Measurements from ENCODE around the gene ANGPTL2.

Gene ANGPTL2

DNA sequence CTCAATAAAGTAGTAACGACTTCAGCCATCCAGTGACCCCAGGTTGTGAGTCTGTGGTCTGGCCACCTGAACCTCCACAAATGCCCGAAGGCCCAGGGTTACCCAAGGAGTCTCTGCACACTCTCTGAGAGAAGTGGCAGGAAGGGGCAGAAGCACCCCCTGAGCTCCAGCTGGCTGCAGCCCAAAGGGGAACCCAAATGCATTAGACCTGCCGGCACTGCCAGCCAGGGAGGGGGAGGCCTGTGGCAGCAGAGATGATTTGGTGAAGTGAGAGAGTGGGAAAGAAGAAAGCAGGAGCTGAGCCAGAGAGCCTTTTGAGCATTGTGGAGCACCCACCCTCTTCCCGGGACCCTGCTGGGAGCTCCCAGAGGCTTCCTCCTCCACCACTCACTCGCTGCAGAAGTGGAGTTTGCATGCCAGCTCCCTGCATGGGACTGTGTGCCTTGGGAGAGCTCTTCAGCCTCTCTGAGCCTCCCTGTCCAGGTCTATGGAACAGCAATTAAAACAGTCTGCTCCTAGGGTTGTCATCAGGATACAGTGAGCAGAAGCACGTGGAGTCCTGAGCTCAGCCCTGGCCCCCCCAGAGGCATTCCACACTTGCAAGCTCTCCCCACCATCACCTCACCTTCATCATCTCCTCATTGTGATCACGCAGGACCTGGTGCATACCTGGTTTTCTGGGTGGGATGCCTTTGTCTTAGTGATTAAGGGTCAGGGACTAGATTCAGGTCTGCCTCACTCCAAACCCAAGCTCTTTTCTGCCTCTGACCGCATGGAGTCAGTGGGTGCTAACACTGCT is 13.8 kb upstream of the ANGPTL2 start:
- DNase-seq = no peak

DNA sequence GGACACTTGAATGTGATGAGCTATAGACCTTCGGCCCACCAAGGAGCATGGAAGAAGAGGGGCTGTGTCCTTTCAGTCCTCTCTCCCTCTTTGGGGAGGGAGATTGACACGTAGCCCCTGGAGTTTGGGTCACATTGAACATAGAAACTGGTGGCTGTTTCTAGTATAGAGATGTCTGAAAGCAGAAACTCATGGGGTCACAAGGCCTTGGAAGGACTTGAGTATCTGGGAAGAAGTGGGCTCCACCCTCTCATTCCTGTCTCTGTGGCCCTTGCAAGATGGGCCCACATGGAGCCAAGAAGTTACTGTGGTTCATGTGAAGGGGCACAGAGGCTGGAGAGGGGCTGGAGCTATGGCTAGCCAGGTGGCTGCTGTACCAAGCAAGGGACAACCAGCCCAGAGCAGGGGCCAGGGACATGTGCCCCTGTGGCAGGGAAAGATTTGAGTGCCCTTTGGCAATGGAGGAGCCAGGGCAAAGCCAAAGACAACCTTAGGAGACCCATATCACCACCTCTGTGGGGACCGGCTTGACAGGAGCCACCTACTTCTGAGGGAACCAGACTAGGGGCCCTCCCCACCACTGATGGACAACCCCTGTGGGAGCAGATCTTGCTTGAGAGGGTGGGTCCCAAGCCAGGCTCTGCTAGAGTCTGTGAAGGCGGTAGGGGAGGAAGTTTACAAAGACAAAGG is 12.8 kb upstream of the ANGPTL2 start:
- DNase-seq = no peak

- DNase-seq = no peak
These were observed 11.3 kb upstream of the ANGPTL2 start for GRCh38 chr9:127133739-127134167.

DNA sequence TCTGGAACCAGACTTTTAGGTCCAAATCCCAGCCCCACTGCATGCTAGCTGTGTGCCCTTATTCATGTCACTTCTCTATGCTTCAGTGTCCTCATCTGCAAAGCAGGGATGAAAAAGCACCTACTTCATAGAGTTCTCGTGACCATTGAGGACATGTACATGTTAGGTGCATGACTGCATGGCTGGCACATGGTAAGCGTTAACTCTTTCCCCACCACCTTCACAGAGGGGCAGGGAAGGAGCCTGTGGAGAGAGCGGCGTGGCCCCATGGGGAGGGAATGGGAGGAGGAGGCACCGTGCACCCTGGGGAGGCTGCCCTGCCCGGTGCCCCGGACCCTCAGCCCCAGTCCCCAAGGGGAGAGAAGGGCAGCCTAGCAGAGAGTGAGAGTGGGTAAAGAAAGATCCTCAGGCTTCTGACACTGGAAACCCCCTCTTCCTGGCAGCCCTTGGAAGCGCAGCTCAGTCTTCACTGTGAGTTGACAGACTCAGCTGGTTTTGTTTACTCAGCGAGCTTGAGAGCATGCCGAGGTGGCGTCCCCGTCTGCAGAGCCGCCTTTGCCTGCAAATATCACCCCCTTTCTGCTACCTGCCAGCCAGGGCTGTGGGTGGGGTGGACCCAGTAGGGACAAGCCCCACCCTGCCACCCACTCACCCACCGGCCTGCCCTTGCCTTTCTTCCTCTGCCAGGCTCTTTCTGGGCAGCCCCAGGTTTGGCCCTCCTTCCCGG is 10.6 kb upstream of the ANGPTL2 start:
- no peak for DNase-seq

DNA sequence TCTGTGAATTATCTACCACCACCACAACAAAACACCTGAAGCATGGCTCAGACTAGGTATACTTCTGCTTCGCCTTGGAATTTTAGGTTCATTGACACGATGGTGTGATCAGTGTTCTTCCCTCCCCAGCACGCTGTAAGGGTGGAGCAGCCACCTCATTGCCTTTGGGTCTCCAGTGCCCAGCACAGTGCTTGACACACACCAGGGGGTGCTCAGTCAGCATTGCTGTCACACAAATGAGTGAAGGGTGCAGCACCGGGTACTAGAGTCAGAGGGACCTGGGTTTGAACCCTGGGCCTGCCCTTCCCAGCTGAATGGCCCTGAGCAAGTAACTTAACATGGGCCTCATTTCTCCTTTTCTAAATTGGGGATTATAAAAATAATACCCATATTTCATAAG is 9.9 kb upstream of the ANGPTL2 start:
- no peak for DNase-seq

- no peak for DNase-seq
These were observed 9.4 kb upstream of the ANGPTL2 start for GRCh38 chr9:127131871-127132270.

GRCh38 chr9:127130661-127131538 is 8.5 kb upstream of the ANGPTL2 start:
- DNase-seq = no peak

DNA sequence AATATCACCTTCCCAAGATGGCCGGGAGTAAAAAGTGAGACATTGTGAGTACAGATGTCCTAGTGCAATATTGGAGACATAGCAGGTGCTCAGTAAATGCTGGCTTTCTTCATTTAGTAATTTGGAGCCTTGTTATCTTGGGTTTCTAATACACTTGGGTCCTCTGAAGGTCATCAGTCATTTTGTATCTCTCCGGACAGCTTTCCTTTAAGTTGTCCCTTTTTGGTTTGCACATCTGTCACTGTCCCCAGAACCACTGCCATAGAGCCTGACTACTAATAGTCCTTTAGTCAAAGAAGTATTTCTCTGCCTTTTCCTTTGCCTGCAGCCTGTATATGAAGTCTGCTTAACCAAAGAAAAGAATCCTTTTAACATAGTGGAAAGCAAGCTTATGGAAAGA is 7.8 kb upstream of the ANGPTL2 start:
- DNase-seq = no peak

DNA sequence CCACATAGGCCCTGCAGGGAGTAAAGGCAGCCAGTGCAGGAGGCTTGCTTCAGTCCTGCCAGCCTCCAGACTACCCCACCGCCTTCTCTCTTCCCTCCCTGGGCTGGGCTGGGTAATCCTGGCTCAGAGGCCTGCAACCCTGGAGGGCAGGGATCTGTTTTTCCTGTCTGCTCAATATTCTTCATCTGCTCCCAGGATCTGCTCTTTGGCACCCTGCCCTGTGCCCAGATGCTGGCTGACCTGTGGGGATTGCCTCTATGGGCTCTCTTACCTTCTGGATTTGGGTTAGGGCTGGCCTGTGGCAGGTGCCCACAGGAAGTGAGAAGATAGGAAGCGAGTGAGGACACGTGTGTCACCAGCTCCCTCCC is 7.3 kb upstream of the ANGPTL2 start:
- DNase-seq = no peak

DNA sequence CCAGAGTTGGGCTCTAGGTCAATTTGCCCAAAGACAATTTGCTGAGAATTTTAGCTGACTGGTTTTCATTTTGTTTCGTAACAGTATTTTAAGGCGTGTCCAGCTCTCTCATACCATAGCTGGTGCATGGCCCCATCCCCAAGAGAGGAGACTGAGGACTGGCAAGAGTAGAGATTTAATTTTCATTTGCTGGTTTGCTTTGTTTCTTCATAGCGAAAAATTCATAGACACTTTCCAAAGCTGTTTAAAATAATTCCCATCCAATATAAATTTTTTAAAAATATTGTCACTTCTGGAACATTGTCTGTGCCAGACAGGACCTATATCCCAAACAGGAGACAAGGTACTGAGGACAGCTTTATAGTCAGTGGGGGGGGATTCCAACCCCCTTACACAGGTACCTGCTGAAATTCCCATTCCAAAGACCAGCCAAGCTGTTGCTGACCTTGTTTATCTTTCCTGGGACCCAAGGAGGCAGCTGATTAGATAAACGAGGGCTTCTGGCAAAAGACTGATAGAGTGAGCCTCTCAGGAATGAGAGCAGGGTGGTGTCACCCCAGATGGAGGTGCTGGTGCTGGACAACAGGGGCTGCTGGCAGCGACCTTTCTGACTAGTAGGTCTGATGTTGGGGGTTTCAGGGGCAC is 6.8 kb upstream of the ANGPTL2 start:
- DNase-seq = no peak

DNA sequence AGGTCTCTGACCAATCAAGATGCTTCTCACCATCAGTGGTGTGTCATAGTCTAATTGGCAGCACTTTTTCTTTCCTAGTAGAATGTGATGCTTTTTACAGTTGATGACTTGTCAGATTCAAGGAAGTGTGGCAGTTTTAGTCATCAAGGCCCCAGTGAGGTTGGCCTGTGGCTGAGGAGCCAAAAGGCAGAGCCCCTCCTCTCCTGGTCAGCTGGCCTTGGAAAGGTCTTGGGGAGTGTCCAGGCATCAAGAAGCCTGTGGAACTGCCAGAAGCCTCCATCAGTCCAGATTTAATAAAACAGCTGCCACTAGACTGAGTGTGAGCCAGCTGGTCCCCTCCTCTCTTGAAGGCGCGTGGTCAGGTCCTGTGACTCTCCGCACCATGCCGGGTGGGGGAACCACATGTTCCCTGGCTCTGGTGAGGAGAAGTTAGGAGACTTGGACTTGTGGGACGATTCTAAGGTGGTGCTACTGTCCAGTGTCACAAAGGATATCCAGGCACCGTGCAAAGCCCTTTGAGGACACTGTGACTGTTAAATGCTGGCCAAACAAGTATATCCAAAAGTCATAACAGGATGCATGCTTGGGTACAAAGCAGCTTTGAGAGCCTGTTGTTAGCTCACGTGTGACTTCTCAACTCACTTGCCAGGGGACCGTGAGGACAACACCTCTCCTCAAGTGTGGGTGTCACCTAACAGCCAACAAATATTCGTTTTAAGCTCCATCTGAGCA is 6.1 kb upstream of the ANGPTL2 start:
- DNase-seq = no peak

DNA sequence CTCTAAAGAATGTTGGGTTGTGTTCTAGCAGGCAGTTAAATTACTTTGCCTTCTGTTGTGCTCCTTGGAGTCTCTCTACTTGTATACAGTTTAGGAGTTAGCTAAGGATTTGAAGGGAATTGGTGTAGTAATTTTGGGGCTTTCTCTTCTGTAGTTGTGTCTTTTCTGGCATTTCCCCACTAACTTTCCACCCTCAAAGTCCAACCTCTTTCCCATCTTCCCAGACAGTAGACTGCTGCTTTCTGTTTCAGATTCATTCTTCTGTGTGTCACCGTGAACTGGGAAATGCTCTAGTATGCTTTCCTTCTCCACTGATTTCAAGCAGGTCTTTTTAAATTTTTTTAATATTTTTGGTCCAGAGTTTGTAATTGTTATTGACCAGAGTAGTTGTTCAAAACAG is 4.5 kb upstream of the ANGPTL2 start:
- no peak for DNase-seq

GRCh38 chr9:127124792-127125191 is 2.4 kb upstream of the ANGPTL2 start:
- no peak for DNase-seq

GRCh38 chr9:127124111-127124531 is 1.7 kb upstream of the ANGPTL2 start:
- DNase-seq = no peak

GRCh38 chr9:127123064-127123890 is 842 bp upstream of the ANGPTL2 start:
- DNase-seq = no peak

- DNase-seq = no peak
These were observed 733 bp downstream of the ANGPTL2 start for GRCh38 chr9:127121628-127122175.

- DNase-seq = no peak
These were observed 3.1 kb downstream of the ANGPTL2 start for GRCh38 chr9:127119320-127119709.

DNA sequence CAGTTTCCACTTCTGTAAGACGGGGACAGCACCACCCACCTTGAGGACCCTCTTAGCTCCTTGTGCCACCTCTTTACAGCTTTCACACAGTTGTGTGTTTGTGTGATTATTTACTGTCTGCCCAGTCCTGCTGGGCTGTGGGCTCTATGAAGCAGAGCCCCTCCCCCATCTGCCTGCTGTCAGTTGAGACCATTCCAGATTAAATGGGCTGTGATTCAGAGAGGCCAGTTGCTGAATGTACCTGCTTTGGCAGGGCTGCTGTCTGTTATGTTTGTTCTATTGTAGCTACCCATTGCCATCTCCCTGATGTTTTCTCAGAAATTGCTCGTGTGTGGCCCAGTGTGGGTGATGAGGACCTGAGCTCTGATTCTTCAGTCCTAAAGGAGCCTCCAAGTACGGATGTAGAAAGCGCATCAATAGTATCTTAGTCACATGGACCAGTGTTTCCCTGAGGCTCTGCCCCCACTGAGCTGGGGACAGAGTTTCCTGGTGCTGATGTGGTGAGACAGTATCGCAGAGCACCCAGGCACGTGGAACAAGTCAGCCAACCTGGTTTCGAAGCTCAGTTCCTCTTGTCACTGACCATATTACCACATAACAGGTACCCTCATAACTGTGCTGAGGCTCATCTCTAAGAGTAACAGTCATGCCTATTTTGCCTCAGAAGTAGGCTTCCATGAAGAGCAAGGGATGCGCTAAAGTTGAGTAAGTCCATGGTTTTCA is 3.7 kb downstream of the ANGPTL2 start:
- no peak for DNase-seq

- no peak for DNase-seq
These were observed 4.6 kb downstream of the ANGPTL2 start for GRCh38 chr9:127117801-127118200.

GRCh38 chr9:127116957-127117356 is 5.5 kb downstream of the ANGPTL2 start:
- no peak for DNase-seq
